ENCODE data around the gene GPX7.

GPX7 gene

DNA sequence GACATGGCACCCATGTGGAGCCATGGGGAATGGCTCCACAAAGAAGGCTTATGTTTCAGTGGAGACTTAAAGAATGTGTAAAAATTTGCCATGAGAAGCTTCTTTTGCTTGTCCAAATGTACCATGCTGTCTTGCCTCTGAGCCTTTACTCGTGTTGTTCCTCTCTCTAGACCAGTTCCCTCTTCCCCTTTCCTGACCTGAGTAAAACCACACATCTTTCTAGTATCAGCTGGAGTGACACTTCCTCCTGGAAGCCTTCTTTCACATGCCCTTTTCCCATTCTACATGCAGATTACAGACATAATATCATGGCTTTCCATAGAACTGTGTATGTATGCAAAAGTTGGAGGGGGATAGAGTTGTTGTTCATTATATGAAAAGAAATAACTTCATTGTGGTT is 13.6 kb upstream of the GPX7 start:
- DNase-seq, result peak; percentile 56 to 66 (median 57)

DNA sequence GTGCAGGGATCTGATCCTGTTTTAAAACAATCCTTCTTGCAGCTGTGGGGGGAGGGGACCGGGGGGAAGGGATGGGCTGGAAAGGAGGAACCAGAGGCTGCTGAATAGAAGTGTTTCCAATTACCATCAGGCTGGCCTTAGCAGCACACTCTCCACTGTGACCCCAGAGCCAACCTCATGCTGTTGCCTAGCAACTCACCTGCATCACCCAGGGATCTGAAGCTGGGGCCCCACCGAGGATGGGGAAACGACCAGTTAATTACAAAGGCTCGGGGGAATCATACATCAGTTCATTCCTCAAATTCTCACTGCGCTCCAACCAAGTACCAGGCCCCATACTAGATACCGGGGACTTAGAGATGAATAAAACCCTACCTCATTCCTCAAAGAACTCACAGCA is 11.9 kb upstream of the GPX7 start:
- DNase-seq, result no peak

DNA sequence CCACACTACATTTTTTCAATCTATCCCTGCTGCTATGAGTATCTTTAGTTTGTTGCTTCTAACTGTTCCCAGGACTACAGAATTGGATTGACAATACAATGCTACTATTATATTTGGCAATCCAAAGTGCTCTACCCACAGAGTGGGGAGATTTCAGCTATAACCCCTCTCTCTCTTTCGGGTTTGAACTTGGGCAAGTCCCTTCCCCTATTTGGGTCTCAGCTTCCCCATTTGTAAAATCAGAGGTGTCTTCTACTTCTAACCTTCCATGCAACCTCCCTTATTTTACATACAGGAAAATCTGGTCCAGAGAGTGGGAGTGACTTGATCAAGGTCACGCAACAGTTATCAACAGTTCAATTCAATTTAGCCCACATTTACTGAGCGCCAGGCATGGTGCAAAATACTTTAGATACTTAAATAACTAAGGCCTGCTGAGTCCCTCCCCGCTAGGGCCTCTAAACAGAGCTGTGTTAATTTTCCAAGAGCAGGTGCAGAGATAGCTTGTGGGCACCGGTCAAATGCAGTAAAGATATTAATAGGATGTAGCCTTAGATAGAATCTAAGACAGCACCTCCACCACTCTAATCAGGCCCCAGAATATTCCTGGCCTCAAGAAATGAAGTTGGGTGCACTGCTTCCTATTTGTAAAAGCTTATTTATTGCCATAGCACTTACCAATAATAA is 9.4 kb upstream of the GPX7 start:
- no peak for DNase-seq

DNA sequence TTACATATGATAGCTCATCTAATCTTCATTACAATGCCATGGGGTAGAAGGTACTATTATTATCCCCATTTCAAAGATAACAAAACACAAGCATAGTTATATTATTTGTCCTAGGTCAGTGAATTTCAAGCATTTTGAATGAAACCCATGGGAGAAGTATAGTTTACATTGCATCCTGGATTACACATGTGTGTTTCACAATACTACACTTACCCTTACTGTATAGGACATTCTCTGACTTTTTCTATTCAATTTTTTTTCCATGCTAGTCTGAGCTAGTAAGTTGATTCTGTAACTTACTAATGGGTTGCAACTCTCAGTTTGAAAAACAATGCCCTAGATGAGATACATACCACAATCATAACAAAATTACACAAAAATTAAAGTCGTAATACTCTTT is 8.7 kb upstream of the GPX7 start:
- no peak for DNase-seq

DNA sequence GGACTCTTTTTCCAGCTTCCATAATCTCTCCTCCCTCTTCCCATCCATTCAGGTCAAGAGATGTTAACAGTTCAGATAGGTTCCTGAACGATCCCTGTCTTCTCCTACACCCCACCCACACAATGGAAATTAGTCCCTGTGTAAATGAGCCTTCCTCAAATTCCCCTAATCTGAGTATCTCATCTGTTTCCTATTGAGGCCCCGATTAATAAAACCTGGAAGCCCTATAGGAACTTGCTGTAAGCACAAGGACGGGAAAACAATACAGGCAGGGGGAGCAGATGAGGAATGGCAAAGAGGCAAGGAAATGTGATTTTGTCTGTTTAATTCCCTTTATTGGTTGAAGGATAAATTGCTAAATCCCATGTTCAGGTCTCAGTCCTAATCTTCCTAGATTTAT is 7.1 kb upstream of the GPX7 start:
- no peak for DNase-seq

DNA sequence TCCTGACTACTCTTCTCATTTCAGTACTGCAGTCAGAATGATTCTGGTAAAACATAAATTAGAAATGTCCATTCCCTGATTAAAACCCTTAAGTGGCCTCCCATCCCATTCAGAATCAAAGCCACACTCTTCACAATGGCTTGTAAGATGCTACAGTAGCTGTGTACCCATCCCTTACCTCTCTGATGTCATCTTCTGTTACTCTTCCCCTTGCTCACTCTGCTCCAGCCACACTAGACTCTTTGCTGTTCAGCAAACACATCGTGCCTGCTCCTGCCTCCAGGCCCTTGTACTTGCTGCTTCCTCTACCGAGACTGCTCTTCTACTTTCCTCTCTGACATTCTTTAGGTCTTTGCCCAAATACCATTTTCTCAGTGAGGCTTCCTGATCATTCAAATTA is 4.3 kb upstream of the GPX7 start:
- no peak for DNase-seq

DNA sequence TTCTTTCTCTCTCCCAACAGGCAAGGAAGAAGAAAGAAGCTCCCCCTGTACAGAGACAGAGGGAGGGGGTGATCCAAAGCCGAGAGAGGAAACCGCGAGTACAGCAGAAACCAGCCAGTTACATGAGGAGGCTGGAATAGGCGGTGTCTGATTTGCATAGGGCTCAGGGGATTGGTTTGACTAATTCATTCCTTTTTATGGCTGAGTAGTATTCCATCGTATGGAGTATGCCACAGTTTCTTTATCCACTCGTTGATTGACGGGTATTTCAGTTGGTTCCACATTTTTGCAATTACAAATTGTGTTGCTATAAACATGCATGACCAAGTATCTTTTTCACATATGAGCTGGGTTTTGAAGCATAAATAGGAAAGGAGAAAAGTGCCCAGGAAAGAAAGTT is 3.4 kb upstream of the GPX7 start:
- DNase-seq, result no peak

DNA sequence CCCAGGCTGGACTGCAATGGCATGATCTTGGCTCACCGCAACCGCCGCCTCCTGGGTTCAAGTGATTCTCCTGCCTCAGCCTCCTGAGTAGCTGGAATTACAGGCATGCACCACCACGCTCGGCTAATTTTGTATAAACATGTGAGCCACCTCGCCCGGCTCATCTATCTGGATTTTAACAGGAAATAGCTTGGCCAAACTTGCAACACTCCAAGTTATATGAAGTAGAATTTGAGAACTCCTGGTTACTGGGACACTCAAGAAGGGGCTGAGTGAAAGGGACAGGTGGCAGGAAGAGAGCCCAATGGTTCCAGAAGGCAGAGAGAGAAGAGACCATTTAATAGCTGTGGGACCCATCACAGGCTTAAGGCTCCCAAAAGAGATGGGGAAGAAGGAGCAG is 2.9 kb upstream of the GPX7 start:
- no peak for DNase-seq

DNA sequence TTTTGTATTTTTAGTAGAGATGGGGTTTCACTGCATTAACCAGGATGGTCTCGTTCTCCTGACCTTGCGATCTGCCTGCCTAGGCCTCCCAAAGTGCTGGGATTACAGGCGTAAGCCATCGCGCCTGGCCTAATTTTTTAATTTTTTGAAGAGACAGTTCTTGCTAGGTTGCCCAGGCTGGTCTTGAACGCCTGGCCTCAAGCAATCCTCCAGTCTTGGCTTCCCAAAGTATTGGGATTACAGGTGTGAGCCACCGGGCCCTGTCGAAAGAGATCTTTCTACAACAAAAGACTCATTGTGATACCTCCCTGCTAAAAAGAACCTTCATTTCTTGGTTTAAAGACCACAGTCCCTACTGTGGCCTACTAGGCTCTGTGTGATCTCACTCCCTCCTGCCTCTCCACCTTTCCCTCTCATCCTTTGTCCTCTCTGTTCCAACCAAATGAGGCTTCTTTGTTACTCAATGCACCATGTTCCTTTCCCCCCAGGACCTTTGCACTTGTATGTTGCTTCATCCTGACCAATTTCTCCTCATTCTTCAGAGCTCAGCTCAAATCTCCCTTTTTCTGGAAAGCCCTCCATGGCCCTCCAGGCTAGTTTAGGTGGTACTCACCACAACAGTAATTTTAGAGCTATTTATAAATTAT is 1.5 kb upstream of the GPX7 start:
- DNase-seq, result no peak

DNA sequence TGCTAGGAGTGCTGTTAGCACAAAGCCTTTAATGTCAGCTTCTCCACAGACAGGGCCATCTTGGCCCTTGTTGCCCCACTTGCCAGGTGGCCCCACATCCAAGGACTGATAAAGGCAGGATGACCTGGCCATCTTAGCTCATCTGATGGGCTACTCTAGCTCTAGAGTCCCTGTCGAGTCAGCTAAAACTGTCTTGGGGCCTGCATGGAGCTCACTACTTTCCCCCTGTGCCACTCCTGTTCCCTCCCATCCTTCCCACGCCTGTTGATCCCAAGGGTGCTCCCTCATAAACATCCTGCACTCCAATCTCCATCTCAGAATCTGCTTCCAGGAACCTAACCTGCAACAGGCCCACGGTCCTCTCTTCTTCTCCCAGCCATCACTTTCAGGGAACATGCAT is 652 bp upstream of the GPX7 start:
- no peak for DNase-seq

DNA sequence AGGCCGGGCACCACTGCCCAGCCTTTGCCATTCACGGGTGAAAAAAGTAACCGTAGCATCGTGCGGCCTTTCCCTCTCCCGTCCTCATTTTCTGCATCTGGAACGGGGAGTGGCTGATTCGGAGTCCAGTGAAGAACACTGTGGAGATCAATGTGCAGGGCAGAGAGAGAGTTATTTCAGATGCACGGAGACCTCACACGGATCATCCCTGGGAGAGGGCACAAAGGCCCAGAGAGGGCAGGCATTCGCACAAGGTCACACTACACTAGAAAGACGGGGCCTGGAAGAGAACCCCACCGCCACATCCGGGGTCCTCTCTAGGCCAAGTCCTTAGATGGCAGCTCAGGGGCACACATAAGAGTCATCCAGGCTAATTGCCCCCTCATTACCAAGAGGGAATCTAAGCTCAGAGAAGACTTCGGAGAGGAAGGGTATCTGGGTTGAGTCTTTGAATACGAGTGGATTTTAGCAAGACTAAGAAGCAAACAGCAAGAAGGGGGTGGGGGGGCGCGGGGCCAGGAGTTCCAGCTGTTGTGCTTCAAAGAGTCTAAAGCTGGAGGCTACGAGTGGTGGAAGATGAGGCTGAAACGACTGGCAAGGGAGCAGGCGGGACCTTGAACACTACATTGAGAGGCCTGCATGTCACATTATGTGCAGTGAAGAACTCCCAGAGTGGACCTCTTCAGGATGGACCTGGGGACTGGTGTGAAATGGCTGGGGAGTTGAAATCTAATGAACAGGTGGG is 857 bp downstream of the GPX7 start:
- DNase-seq, result no peak

DNA sequence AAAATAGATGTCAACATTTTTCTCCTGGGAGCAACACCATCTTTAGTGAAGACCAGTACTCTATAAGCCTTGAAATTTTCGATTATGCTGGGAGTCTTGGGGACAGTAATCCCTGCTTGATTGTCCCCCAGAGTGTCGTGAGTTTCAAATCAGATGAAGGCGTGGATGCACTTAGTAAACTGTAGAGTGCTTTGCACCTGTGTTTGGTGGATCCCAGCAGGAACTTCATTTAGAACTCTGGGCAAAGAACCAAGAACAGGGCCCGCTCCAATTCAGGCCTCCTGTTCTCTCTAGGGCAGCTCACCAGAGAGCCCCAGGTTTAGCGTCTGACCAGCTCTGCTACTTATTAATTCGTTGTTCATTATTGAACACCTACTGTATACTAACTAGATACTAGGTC is 1.5 kb downstream of the GPX7 start:
- DNase-seq, result no peak

DNA sequence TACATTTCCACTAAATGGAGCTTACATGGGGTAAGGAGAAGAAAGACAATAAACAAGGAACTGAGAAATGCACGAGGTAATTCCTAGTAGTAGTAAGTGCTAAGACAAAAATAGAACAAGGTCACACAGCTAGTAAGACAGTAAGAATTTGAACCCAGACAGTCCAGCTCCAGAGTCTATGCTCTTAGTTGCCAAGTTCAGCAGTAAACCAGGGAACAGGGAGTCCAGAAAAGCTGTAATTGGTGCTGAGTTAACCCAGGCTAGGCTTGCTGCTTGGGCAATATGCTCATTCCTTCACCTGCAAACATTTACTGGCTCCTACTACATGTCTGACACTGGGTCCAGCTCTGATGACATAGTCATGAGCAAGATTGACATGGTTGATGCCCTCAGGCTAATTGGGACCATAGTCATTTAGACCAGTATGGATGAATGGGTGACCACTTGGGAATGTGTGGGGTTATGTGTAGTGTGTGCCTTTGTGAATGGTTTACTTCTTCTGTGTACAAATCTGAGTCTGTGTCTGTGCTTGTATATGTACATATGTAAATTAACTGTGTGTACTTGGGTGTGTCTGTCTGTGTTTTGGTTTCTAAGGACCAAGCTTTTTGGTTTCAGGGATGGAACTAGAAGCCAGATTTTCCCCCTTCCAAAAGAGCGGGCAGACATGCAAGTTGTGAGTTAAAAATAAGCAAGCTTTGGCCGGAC is 2.0 kb downstream of the GPX7 start:
- no peak for DNase-seq

DNA sequence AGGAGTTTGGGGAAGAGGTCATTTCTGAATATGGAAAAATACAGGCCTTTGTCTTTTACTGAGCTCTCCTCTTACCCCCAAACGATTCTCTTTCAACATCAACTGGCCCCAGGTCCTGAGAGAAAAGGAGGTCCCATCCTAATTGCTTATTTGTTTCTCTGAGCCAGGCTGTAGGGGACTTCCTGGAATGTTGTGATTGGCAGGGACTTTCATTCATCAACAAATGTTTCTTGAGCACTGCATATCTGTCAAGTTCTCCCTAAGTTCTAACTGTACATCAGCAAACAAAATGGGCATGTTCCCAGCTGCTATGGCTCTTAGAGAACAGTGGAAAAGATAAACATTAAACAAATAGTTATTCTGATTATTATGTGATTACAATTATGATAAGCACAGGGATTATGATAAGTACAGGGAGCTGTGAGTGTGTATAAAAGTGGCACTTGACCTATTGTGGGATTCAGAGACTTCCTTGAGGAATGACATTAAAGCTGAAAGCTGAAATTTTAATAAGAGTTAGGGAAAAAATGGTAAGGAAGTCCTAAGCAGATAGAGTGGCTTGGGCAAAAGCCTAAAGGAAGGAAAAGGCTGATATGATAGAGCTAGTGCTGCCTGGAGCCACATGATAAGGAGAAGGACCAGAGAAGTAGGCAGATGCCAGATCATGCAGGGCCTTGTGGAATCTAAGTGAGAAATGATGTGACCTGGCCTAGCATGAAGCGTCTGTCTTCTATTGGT is 11.6 kb downstream of the GPX7 start:
- DNase-seq, result no peak

DNA sequence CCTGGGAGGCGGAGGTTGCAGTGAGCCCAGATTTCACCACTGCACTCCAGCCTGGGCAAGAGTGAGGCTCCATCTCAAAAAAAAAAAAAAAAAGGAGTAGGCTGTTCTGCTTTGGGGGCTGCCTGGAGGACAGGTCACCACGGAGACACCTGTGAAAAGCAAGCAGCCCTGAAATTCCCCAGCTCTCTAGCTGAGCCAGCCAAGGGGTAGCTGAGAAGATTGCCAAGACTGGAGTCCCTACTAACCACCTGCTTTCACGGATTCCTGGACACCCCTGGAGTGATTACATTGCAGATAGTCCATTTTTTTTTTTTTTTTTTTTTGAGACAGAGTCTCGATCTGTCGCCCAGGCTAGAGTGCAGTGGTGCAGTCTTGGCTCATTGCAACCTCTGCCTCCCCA is 12.5 kb downstream of the GPX7 start:
- DNase-seq, result no peak

DNA sequence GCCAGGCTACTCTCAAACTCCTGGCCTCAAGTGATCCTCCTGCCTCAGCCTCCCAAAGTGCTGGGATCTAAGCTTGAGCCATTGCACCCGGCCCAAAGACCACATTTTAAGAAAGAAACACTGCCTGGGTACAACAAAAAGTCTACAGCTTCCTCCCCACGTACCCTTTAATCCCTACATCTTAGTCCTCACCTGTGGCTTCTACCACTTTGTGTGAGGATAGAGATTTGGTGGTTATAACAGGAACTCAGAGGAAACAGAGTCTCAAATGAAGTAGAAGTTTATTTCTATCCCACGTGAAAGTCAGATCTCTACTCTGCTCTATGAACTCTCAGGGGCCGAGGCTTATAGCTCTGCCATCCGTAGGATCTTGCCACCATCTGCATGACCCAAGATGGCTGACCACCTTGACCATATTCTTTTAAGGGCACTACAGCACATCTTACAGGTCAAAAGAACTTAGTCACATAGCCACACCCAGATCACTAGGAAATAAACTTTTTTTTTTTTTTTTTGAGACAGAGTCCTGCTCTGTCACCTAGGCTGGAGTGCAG is 13.4 kb downstream of the GPX7 start:
- no peak for DNase-seq

DNA sequence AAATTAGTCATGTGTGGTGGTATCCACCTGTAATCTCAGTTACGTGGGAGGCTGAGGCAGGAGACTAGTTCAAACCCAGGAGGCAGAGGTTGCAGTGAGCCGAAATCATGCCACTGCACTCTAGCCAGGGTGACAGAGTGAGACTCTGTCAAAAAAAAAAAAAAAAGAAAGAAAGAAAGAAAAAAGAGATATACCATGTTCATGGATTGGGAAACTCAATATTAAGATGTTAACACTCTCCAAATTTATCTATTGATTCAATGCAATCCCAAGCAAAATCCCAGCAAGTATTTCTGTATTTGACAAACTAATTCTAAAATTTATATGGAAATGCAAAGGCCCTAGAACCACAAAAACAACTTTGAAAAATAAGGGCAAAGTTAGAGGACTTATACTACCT is 19.8 kb downstream of the GPX7 start:
- DNase-seq, result no peak

DNA sequence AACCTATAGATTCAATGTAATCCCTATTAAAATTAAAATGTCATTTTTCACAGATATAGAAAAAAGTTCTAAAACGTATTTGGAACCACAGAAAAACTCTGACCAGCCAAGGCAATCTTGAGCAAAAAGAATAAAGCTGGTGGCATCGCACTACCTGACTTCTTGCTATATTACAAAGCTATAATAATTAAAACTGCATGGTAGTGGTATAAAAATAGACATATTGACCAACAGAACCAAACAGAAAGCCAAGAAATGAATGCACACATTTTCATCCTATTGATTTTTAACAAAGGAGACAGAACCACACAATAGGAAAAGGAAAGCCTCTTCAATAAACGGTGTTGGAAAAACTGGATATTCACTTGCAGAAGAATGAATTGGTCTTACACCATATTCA is 21.6 kb downstream of the GPX7 start:
- DNase-seq, result no peak

DNA sequence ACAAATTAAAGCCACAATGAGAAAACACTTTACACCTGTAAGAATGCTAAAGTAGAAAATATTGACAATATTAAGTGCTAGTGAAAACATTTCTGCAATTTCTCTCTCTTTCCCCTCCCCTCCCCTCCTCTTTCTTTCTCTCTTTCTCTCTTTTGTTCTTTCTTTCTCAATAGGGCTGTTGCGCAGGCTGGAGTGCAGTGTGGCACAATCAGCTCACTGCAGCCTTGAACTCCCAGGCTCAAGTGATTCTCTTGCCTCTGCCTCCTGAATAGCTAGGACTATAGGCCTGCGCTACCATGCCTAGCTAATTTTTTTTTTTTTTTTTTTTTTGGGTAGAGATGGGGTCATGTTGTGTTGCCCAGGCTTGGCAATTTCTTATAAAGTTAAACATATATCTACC is 24.9 kb downstream of the GPX7 start:
- DNase-seq, result no peak

DNA sequence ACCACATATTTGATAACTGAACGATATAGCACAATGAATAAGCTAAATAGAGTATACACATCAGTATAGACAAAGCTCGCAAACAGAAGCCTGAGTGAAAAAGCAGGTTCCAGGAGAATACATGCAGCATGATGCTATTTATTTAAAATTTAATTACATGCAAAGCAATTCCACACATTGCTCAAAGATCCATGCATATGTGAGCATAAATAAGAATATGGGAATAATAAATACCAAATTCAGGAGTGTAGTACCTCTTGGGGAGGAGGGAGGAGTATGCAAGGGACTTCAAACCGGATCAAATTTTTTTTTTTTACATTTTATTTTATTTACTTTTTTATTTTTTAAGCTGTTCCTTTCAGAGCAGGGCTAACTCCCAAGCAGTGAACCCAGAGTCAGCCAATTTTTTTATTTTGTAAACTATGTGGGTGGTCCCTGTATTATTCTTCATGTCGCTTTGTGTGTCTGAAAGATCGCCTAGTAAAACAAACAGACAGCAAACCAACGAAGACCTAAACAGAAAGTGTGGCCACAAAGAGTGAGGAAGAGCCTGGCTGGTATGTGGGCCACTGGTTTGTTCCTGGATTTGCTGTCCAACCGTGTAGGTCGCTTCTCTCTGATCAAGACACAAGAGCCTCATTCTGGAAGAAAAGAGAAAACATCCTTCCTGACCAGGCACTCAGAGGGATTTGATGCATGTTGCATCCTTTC is 26.6 kb downstream of the GPX7 start:
- DNase-seq, result no peak

DNA sequence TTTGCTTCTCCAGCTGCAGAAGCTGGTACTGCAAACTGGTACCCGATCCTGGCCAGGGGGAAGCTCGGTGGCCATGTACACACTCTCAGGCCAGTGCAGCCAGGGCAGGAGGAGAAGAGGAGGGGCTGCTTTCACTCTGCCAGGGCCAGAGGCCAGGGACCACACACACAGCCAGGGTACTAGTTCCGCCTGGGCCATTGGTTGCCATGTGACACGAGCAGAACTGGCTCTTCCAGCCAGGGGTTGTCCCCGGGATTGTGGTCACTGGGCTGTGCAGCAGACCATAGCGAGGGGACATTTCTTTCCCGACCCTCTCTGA is 27.1 kb downstream of the GPX7 start:
- no peak for DNase-seq

DNA sequence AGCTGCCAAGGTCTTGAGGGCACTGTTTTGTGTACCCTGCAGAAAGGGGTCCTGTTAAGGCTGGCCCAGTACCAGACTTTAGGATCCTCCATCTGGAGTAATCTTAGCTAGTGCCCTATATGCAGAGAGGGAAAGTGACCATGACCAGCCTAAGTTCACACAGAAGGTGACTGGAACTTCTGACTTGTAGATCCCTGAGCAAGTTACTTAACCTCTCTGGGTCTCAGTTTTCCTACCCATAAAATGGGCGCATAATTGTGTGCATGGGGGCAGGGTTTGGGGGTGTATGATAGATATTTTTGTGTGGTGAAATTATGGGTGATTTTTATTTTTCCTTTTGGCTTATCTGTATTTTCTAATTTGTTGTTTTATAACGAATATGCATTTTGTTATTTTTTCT is 27.5 kb downstream of the GPX7 start:
- DNase-seq, result no peak
